SJCRH30 (cell line): ENCODE data around the gene PELI1. TPM values are rescaled to one million over a fixed set of nuclear protein-coding genes. Genes with fewer than 3 reads are reported as not detected.

Source experiments
- DNase-seq, 2 experiments: peaks; one replicate each; pipeline ENCODE4 v3.0.0-alpha.2; 2015 to 2020
- H3K27ac ChIP-seq: fragments of 250-450 bp; sonication (Bioruptor Pico); 2 replicates; pipeline ENCODE4 v1.5.1; 2020; ENCODE audit warnings: mild to moderate bottlenecking, moderate library complexity
- H3K27me3 ChIP-seq: fragments of 250-450 bp; sonication (Bioruptor Pico); 2 replicates; pipeline ENCODE4 v1.5.1; 2020; ENCODE audit warnings: mild to moderate bottlenecking, moderate library complexity
- H3K36me3 ChIP-seq: fragments of 250-450 bp; sonication (Bioruptor Pico); 2 replicates; pipeline ENCODE4 v1.5.1; 2020; ENCODE audit warnings: mild to moderate bottlenecking, moderate library complexity
- H3K4me1 ChIP-seq: fragments of 250-450 bp; sonication (Bioruptor Pico); 2 replicates; pipeline ENCODE4 v1.5.1; 2020; ENCODE audit warnings: mild to moderate bottlenecking, moderate library complexity
- H3K4me3 ChIP-seq: fragments of 250-450 bp; sonication (Bioruptor Pico); 2 replicates; pipeline ENCODE4 v1.5.1; 2020; ENCODE audit warnings: mild to moderate bottlenecking, moderate library complexity
- H3K9me3 ChIP-seq: fragments of 250-450 bp; sonication (Bioruptor Pico); replicated peaks from 2 replicates; pipeline ENCODE4 v1.5.1; 2020; ENCODE audit warnings: mild to moderate bottlenecking, moderate library complexity
- total RNA-seq: library from RNA; depleted of rRNA; stranded (reverse); fragments of >200 nt; shearing (Covaris generic); gene quantifications from 2 replicates; pipeline ENCODE4 v1.2.3, GENCODE V29; 2014; rRNA removed

The PELI1 gene
- total RNA-seq, 1 experiment from 2014 or later, result 48.4 TPM

DNA sequence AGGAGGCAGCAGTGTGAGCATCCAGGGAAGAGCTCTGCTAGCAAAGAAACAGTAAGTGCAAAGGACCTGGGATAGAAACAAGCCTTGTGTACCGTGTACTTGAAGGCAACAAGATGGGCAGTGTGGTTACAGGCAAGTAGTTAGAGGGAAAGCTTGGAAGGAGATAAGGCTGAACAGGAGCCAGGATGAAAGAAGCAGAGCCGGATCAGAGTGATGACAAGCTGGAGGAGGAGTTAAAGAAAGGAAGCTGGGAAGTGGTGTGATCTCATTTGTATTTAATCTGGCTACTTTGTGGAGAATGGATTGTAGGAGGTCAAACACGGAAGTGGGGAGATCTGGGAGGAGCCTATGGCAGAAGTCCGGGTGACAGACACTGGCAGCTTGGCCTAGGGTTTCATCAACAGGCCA is 80.3 kb downstream of the PELI1 start:
- DNase-seq, result peak; percentile 96 to 99
- peak overlapping the region; percentile 100 for H3K27ac ChIP-seq

GRCh38 chr2:64063454-64063853 is 80.8 kb downstream of the PELI1 start:
- Histone ChIP-seq H3K27ac (peak overlapping the region; percentile 100), H3K4me3 (peak overlapping the region; percentile 44), H3K27me3 (no peaks in the 10 kb centered on the region), H3K4me1 (peaks cover 26% of the 10 kb centered on the region), H3K9me3 (no peaks in the 10 kb centered on the region), H3K36me3 (no peaks in the 10 kb centered on the region)
- DNase-seq, result no peak

More for the DNA sequence above, 80.3 kb downstream of the PELI1 start:
- Histone ChIP-seq H3K4me1 (peaks cover 26% of the 10 kb centered on the region), H3K36me3 (no peaks in the 10 kb centered on the region), H3K27me3 (no peaks in the 10 kb centered on the region), H3K4me3 (peak overlapping the region; percentile 44), H3K9me3 (no peaks in the 10 kb centered on the region)

DNA sequence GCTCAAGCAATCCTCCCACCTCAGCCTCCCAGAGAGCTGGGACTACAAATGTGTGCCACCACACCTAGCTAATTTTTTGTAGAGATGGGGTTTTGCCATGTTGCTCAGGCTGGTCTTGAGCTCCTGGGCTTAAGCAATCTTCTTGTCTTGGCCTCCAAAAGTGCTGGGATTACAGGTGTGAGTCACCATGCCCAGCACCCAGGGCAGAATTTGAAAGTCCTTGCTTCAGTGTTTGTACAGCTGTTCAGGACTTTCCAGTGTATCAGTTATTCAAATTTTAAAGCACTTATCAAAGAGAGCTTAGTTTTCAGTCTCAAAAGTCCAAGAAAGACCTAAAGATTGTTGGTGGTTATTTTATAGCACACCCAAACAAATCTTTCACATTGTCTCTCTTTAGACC is 81.4 kb downstream of the PELI1 start:
- Histone ChIP-seq H3K36me3 (no peaks in the 10 kb centered on the region), H3K4me1 (peaks cover 29% of the 10 kb centered on the region), H3K27me3 (no peaks in the 10 kb centered on the region), H3K4me3 (peak overlapping the region; percentile 44), H3K9me3 (no peaks in the 10 kb centered on the region), H3K27ac (peak overlapping the region; percentile 100)
- DNase-seq, result peak; percentile 84 to 95

GRCh38 chr2:64059270-64059669 is 85.0 kb downstream of the PELI1 start:
- no peaks in the 10 kb centered on the region for H3K9me3 ChIP-seq
- H3K4me1 ChIP-seq, result peaks cover 24% of the 10 kb centered on the region
- H3K27ac ChIP-seq, result no peak overlapping the region
- H3K36me3 ChIP-seq, result no peaks in the 10 kb centered on the region
- H3K4me3 ChIP-seq, result no peak overlapping the region
- no peaks in the 10 kb centered on the region for H3K27me3 ChIP-seq
- DNase-seq, result no peak

DNA sequence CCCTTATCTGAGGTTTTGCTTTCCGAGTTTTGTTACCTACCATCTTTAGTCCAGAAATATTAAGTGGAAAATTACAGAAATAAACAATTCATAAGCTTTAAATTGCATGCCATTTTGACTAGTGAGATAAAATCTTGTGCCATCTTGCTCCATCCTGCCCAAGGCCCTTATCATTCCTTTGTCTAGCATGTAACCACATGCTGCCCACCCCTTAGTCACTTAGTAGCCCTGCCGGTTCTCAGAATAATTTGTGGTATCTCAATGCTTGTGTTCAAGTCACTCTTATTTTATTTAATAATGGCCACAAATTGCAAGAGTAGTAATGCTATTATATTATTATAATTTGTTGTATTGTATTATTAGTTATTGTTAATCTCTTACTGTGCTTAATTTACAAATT is 88.2 kb downstream of the PELI1 start:
- H3K9me3 ChIP-seq, result no peaks in the 10 kb centered on the region
- no peak for DNase-seq
- peaks cover 6% of the 10 kb centered on the region; the same call in 1 of the 2 replicates for H3K4me1 ChIP-seq
- H3K27me3 ChIP-seq, result no peaks in the 10 kb centered on the region
- no peak overlapping the region for H3K4me3 ChIP-seq
- H3K36me3 ChIP-seq, result no peaks in the 10 kb centered on the region
- H3K27ac ChIP-seq, result no peak overlapping the region

DNA sequence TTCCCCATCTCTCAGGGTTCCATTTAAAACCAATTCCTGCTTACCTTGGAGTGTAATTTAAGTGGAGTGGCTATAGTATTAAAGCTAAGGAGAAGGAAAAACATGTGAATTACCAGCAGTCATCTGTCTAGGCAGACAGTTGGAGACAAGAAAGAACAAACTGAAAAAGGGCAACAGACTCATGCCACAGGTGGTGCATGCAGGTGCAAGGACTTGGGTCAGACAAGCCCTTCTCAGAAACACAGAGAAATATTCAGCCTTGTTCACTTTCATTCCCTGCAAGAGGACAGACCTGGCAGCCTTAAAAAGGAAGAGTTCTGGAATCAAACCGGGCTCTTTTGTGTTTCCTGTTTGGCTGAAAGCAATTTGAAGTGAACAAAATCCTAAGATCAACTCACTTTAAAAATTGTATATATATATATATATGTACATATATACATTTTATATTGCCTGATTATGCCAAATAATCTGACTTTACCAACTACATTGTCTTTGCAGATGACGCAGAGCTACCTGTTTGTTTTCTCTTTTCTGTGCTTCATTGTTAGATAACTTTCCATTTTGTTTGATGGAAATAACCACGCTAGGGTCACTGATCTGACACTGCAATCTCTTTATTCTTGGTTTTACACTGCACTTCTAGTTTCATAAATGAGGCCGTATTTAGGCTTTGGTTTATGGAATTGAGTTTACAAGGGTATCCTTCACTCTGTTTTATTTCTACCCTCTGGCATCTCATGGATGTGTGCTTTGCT is 89.9 kb downstream of the PELI1 start:
- Histone ChIP-seq H3K4me3 (no peak overlapping the region), H3K9me3 (no peaks in the 10 kb centered on the region), H3K27me3 (no peaks in the 10 kb centered on the region), H3K4me1 (peaks cover 13% of the 10 kb centered on the region), H3K36me3 (no peaks in the 10 kb centered on the region), H3K27ac (no peak overlapping the region)
- no peak for DNase-seq

- Histone ChIP-seq H3K4me1 (peaks cover 9% of the 10 kb centered on the region), H3K27me3 (no peaks in the 10 kb centered on the region), H3K27ac (no peak overlapping the region), H3K36me3 (no peaks in the 10 kb centered on the region), H3K9me3 (no peaks in the 10 kb centered on the region), H3K4me3 (no peak overlapping the region)
- DNase-seq, result peak; percentile 18 to 69
Observed at GRCh38 chr2:64052463-64053241, 91.6 kb downstream of the PELI1 start.

DNA sequence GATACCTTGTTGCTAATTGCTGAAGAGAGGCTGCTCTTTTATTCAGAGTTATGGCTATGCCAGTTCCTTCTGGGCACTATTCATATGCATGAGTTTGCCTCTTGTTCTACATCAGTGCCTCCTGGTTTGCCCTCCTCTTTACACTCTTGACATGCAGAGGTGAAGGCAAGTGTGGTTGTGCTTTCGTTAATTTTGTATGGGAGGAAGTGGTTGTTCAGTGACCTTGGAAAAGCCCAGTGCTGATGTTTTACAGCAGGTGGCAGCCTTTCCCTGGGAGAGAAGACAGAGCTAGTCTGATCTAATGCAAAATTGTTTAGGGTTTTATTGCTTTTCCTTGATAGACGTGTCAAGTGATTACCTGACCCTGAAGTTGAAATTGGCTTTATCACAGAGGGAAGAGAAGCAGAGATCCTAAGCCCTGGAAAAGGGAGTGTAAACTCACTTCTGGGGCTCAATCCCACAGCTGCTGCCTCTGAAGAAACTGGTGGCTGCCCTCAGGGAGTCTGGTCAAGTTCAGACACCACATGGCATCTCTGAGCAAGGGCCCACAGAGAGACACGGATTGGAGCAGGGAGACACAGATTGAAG is 94.5 kb downstream of the PELI1 start:
- H3K27ac ChIP-seq, result peak overlapping the region; percentile 58

DNA sequence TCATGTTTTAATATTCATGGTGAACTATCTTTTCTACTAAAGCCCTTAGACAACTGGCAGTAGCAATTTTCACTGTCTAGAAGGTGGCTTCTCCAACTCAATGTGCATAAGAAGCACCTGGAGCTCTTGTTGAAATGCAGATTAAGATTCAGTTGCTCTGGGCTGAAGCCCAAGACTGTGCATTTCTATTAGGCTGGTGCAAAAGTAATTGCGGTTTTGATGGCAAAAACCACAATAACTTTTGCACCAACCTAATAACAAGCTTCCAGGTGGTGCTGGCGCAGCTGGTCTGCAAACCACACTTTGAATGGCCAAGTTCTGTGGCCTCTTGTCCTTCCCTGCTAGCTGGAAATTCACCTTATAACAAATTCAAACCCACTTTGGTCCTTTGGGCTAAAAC is 98.3 kb downstream of the PELI1 start:
- H3K9me3 ChIP-seq, result no peaks in the 10 kb centered on the region
- H3K4me1 ChIP-seq, result peaks cover 8% of the 10 kb centered on the region
- H3K27me3 ChIP-seq, result no peaks in the 10 kb centered on the region
- no peak for DNase-seq
- no peak overlapping the region for H3K4me3 ChIP-seq
- H3K36me3 ChIP-seq, result no peaks in the 10 kb centered on the region
- H3K27ac ChIP-seq, result no peak overlapping the region

More for the DNA sequence above, 94.5 kb downstream of the PELI1 start:
- Histone ChIP-seq H3K4me1 (peaks cover 8% of the 10 kb centered on the region), H3K36me3 (no peaks in the 10 kb centered on the region), H3K4me3 (no peak overlapping the region), H3K9me3 (no peaks in the 10 kb centered on the region), H3K27me3 (no peaks in the 10 kb centered on the region)
- peak; percentile 78 to 93 for DNase-seq

Other genes starting within 250 kb of the PELI1 start
- 41.0 and 48.4 TPM in 2 replicates for gene VPS54, start 125.0 kb downstream of the PELI1 start, total RNA-seq